ENCODE measurements around the gene STOM.

DNA sequence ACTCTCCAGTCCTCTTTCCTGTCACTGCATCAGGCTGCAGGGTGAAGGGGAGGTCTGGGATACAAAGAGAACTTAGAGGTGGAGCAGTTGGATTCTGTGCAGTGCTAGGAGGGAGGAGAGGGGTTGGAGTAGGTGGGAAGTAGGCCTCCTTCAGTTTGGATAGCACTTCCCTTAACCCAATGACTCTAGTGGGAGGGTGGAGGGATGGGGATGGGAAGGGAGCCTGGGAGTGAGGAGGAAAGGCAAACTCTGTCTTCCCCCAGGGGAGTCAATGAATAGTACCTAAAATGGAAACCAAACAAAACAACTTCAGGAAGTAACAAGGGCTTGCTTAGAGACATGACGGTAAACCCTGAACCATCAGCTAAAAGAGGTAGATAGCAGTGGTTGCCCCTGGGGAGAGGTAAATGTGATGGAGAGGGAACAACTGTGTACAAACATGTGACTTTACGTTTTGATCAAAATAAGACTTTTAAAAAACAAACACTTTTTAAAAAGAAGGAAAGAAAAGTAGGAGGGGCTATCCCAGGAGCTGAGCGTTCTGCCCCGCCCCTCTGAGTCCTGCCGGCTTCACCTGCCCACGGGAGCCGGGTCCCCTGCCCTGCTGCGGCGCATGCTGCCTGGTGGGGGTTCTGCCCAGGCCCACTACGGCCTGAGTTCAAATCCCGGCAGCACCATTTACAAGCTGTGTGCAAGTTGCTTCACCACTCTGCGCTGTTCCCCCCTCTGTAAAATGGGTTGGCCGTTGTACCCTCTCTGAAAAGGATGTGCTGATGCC, 71.2 kb downstream of the STOM start:
- TF ChIP-seq SIN3A (IDR thresholded peaks at IDR 0.05; ENCODE audit: low read depth), result no peak
- TF ChIP-seq, protein P1, sequence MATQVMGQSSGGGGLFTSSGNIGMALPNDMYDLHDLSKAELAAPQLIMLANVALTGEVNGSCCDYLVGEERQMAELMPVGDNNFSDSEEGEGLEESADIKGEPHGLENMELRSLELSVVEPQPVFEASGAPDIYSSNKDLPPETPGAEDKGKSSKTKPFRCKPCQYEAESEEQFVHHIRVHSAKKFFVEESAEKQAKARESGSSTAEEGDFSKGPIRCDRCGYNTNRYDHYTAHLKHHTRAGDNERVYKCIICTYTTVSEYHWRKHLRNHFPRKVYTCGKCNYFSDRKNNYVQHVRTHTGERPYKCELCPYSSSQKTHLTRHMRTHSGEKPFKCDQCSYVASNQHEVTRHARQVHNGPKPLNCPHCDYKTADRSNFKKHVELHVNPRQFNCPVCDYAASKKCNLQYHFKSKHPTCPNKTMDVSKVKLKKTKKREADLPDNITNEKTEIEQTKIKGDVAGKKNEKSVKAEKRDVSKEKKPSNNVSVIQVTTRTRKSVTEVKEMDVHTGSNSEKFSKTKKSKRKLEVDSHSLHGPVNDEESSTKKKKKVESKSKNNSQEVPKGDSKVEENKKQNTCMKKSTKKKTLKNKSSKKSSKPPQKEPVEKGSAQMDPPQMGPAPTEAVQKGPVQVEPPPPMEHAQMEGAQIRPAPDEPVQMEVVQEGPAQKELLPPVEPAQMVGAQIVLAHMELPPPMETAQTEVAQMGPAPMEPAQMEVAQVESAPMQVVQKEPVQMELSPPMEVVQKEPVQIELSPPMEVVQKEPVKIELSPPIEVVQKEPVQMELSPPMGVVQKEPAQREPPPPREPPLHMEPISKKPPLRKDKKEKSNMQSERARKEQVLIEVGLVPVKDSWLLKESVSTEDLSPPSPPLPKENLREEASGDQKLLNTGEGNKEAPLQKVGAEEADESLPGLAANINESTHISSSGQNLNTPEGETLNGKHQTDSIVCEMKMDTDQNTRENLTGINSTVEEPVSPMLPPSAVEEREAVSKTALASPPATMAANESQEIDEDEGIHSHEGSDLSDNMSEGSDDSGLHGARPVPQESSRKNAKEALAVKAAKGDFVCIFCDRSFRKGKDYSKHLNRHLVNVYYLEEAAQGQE (IDR thresholded peaks at IDR 0.05; ENCODE audit: low read depth), result no peak
- TF ChIP-seq, protein P2, sequence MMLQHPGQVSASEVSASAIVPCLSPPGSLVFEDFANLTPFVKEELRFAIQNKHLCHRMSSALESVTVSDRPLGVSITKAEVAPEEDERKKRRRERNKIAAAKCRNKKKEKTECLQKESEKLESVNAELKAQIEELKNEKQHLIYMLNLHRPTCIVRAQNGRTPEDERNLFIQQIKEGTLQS (IDR thresholded peaks at IDR 0.05), result no peak
- TF ChIP-seq, protein P3, sequence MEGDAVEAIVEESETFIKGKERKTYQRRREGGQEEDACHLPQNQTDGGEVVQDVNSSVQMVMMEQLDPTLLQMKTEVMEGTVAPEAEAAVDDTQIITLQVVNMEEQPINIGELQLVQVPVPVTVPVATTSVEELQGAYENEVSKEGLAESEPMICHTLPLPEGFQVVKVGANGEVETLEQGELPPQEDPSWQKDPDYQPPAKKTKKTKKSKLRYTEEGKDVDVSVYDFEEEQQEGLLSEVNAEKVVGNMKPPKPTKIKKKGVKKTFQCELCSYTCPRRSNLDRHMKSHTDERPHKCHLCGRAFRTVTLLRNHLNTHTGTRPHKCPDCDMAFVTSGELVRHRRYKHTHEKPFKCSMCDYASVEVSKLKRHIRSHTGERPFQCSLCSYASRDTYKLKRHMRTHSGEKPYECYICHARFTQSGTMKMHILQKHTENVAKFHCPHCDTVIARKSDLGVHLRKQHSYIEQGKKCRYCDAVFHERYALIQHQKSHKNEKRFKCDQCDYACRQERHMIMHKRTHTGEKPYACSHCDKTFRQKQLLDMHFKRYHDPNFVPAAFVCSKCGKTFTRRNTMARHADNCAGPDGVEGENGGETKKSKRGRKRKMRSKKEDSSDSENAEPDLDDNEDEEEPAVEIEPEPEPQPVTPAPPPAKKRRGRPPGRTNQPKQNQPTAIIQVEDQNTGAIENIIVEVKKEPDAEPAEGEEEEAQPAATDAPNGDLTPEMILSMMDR (IDR thresholded peaks at IDR 0.05 in 2 of 3, conservative IDR thresholded peaks at IDR 0.05 in 1 of 3; ENCODE audit: borderline replicate concordance in 1 of 3, insufficient read depth in 1 of 3, low read depth in 2 of 3, low read length in 2 of 3), result no peak
- TF ChIP-seq POLR2A (IDR thresholded peaks at IDR 0.05; ENCODE audit: borderline replicate concordance, extremely low read depth, insufficient read depth, insufficient read length), result no peak
- no peak for TF ChIP-seq POLR2AphosphoS5 (IDR thresholded peaks at IDR 0.05; ENCODE audit: low read depth, low read length)
- no peak for TF ChIP-seq CEBPB (IDR thresholded peaks at IDR 0.05; ENCODE audit: low read depth)
- TF ChIP-seq EZH2 (IDR thresholded peaks at IDR 0.05), result no peak
- no peak for TF ChIP-seq SRF (IDR thresholded peaks at IDR 0.05; ENCODE audit: low read depth)
- TF ChIP-seq, protein P4, sequence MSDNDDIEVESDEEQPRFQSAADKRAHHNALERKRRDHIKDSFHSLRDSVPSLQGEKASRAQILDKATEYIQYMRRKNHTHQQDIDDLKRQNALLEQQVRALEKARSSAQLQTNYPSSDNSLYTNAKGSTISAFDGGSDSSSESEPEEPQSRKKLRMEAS (IDR thresholded peaks at IDR 0.05), result no peak

Measured in HCT116 (cell line).